H1 (cell line): Measurements from ENCODE around the gene PTPRO. TPM values are rescaled to one million over a fixed set of nuclear protein-coding genes. Genes with fewer than 3 reads are reported as not detected.

Source experiments
- BRCA1 ChIP-seq: IDR thresholded peaks from 2 replicates; pipeline ENCODE4 v1.6.1; 2012; ENCODE audit warnings: low read depth, low read length, improper control_type of control experiment
- CHD2 ChIP-seq: IDR thresholded peaks from 2 replicates; pipeline ENCODE4 v1.6.1; 2012; ENCODE audit warnings: low read length, improper control_type of control experiment
- CHD7 ChIP-seq: fragments of 300-600 bp; sonication (generic); IDR thresholded peaks from 2 replicates; pipeline ENCODE4 v1.7.1; 2012; ENCODE audit warnings: low read length, moderate library complexity, mild to moderate bottlenecking, inconsistent platforms; ENCODE audit not compliant: insufficient replicate concordance
- JUN ChIP-seq: IDR thresholded peaks from 2 replicates; pipeline ENCODE4 v1.6.1; 2011; ENCODE audit warnings: low read depth, mild to moderate bottlenecking, improper control_type of control experiment, low read length
- KDM4A ChIP-seq: IDR thresholded peaks from one replicate; pipeline ENCODE4 v1.7.1; 2012; ENCODE audit warnings: low read depth, mild to moderate bottlenecking, moderate library complexity, low read length, inconsistent platforms; ENCODE audit not compliant: severe bottlenecking
- NANOG ChIP-seq: IDR thresholded peaks from 2 replicates; pipeline ENCODE4 v1.6.1; 2011; ENCODE audit warnings: low read length, low read depth, mild to moderate bottlenecking, inconsistent platforms; ENCODE audit not compliant: insufficient read depth, poor library complexity, severe bottlenecking
- RFX5 ChIP-seq: IDR thresholded peaks from 2 replicates; pipeline ENCODE4 v1.6.1; 2011; ENCODE audit warnings: low read depth, low read length, improper control_type of control experiment, borderline replicate concordance
- SP4 ChIP-seq: IDR thresholded peaks from 2 replicates; pipeline ENCODE4 v1.6.1; 2012; ENCODE audit warnings: low read length, inconsistent platforms
- TAF7 ChIP-seq: optimal IDR thresholded peaks from 2 replicates; pipeline ENCODE3; 2011; ENCODE audit warnings: low read depth, mild to moderate bottlenecking, inconsistent platforms, low read length, moderate library complexity, borderline replicate concordance
- USF2 ChIP-seq: IDR thresholded peaks from 2 replicates; pipeline ENCODE4 v1.6.1; 2011; ENCODE audit warnings: low read length, improper control_type of control experiment
- polyA plus RNA-seq, 7 experiments: library from polyadenylated mRNA; depleted of rRNA in 3 of 7; stranded (reverse) in 5 of 7; unstranded in 2 of 7; fragments of >200 nt in 5 of 7; fragments of 200-250 nt in 2 of 7; gene quantifications; 1 replicate in 5 of 7; 2 replicates in 1 of 7; 4 replicates in 1 of 7; pipeline versions ENCODE4 v1.2.1 to v1.2.3, GENCODE V29; 2011 to 2013; ENCODE audit warnings: missing spikeins in 2 of 7, mixed read lengths in 2 of 7
- total RNA-seq: library from RNA; stranded (reverse); fragmentation: NEBNext Ultra II Directional; extraction: Animal tissue kit (Norgen Biotek cat#: 25700); gene quantifications from 2 replicates; pipeline ENCODE4 v1.2.1, GENCODE V29; 2021

Gene PTPRO
- total and polyA plus RNA-seq, 2 of the 8 experiments (the other 6 are each of a cell fraction or from before 2014, with no cell fraction given), result 0.73 to 1.7 TPM

GRCh38 chr12:15597125-15597830 is 275.0 kb downstream of the PTPRO start (continued):
- TF ChIP-seq CHD7 (no peak), JUN (no peak), NANOG (no peak), RFX5 (no peak), SP4 (no peak), BRCA1 (no peak), TAF7 (no peak), USF2 (no peak), CHD2 (no peak), KDM4A (no peak)
